Transverse colon (tissue), 4 donors: ENCODE measurements around the gene SNRNP70.
A peak's percentile ranks its signal among the peaks of the same experiment; 100 is the strongest.

Source experiments
- EP300 ChIP-seq: sonication (generic); formaldehyde crosslinking; IDR thresholded peaks from one replicate; pipeline ENCODE4 v1.6.1; 2017; ENCODE audit warnings: antibody characterized with exemption, low read depth
- POLR2A ChIP-seq: fragments of 450-650 bp; IDR thresholded peaks from one replicate; pipeline ENCODE4 v1.6.1; 2016; ENCODE audit warnings: antibody characterized with exemption, mild to moderate bottlenecking, moderate library complexity
- POLR2AphosphoS5 ChIP-seq, 3 donors: sonication (generic); formaldehyde crosslinking; IDR thresholded peaks; one replicate each; pipeline ENCODE4 v1.6.1; 2016; ENCODE audit warnings: antibody characterized with exemption in 3 of 3
- TF ChIP-seq, protein P1 (sequence below), 5 experiments: fragments of 200-600 bp in 3 of 5; fragments of 450-650 bp in 2 of 5; sonication (generic) in 3 of 5; IDR thresholded peaks; 1 replicate in 2 of 5; 2 replicates in 3 of 5; pipeline ENCODE4 v1.5.1; 2016 to 2017; ENCODE audit warnings: antibody characterized with exemption in 5 of 5, inconsistent platforms in 3 of 5, mild to moderate bottlenecking in 2 of 5, moderate library complexity in 1 of 5

DNA sequence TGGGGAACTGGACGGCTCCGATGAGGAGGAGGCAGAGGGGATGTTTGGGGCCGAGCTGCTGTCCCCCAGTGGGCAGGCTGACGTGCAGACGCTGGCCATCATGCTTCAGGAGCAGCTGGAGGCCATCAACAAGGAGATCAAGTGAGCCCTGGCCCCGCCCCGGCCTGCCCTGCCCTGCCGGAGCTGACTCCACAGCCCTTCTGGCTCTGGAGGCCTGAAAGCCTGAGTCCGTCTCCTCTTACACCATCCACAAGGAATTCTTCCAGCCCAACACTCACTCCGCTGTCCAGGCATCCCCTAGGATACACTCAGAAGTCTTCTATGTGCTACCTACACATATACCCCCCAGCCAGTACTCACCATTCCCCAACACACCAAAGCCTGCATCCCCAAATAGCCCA, 51.5 kb downstream of the SNRNP70 start:
- TF ChIP-seq, protein P1, sequence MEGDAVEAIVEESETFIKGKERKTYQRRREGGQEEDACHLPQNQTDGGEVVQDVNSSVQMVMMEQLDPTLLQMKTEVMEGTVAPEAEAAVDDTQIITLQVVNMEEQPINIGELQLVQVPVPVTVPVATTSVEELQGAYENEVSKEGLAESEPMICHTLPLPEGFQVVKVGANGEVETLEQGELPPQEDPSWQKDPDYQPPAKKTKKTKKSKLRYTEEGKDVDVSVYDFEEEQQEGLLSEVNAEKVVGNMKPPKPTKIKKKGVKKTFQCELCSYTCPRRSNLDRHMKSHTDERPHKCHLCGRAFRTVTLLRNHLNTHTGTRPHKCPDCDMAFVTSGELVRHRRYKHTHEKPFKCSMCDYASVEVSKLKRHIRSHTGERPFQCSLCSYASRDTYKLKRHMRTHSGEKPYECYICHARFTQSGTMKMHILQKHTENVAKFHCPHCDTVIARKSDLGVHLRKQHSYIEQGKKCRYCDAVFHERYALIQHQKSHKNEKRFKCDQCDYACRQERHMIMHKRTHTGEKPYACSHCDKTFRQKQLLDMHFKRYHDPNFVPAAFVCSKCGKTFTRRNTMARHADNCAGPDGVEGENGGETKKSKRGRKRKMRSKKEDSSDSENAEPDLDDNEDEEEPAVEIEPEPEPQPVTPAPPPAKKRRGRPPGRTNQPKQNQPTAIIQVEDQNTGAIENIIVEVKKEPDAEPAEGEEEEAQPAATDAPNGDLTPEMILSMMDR (IDR thresholded peaks at IDR 0.05) = no peak
- TF ChIP-seq POLR2AphosphoS5 (IDR thresholded peaks at IDR 0.05) (peak in 1 of 3 donors; percentile 49), POLR2A (no peak), EP300 (no peak)
